Keratinocyte (primary cell): ENCODE measurements around the gene TNS1.

ENCODE experiments used
- EZH2 ChIP-seq: IDR thresholded peaks from one replicate; pipeline ENCODE4 v1.6.1; 2012; ENCODE audit warnings: inconsistent platforms, mild to moderate bottlenecking, low read length, moderate library complexity
- TF ChIP-seq, protein P1 (sequence below), 3 experiments: IDR thresholded peaks in 1 of 3; conservative IDR thresholded peaks in 1 of 3; optimal IDR thresholded peaks in 1 of 3; 2 replicates in 2 of 3; 3 replicates in 1 of 3; pipeline versions ENCODE3 to v1.5.1; 2011; ENCODE audit warnings: low read length in 3 of 3, mild to moderate bottlenecking in 3 of 3, moderate library complexity in 2 of 3, control low read depth in 1 of 3, inconsistent platforms in 1 of 3; ENCODE audit not compliant: insufficient read depth in 2 of 3; ENCODE audit errors: extremely low read depth in 1 of 3

DNA sequence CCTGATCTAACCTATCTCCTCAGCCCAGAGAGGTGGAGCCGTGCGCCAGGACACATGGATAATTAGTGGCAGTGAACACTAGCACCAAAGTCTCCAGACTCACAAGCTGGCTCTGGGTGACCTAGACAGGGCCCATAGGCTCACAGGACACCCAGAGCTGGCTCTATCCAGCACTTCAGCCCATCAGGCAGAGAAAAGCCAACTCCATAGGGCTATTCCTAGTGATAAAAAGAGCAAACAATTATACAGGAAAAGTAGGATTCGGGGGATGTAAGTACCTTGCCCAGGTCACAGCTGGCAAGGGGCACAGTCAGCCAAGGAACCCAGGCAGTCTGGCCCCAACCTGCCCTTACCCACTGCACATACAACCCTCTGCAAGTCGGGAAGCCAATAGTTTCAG, 178.6 kb downstream of the TNS1 start:
- TF ChIP-seq, protein P1, sequence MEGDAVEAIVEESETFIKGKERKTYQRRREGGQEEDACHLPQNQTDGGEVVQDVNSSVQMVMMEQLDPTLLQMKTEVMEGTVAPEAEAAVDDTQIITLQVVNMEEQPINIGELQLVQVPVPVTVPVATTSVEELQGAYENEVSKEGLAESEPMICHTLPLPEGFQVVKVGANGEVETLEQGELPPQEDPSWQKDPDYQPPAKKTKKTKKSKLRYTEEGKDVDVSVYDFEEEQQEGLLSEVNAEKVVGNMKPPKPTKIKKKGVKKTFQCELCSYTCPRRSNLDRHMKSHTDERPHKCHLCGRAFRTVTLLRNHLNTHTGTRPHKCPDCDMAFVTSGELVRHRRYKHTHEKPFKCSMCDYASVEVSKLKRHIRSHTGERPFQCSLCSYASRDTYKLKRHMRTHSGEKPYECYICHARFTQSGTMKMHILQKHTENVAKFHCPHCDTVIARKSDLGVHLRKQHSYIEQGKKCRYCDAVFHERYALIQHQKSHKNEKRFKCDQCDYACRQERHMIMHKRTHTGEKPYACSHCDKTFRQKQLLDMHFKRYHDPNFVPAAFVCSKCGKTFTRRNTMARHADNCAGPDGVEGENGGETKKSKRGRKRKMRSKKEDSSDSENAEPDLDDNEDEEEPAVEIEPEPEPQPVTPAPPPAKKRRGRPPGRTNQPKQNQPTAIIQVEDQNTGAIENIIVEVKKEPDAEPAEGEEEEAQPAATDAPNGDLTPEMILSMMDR (optimal IDR thresholded peaks at IDR 0.05 in 1 of 3, IDR thresholded peaks at IDR 0.05 in 1 of 3, conservative IDR thresholded peaks at IDR 0.05 in 1 of 3; ENCODE audit: extremely low read depth in 1 of 3, insufficient read depth in 2 of 3, low read length in 3 of 3): no peak
- TF ChIP-seq EZH2: no peak
